GM13976 (cell line): Measurements from ENCODE around the gene DGKD.

Experiments
- DNase-seq: peaks from one replicate; pipeline ENCODE4 v3.0.0; 2012; ENCODE audit warnings: low spot score
- CTCF ChIP-seq: IDR thresholded peaks from 2 replicates; pipeline ENCODE4 v1.5.1; 2012; ENCODE audit warnings: borderline replicate concordance, mild to moderate bottlenecking; ENCODE audit not compliant: insufficient read depth; ENCODE audit errors: extremely low read depth, missing control alignments, control extremely low read depth
- in situ Hi-C: fragments of 300-500 bp; cut with MboI; formaldehyde crosslinking; loops from one replicate; pipeline ENCODE4 v1.12.0; 2022; ENCODE audit warnings: low sequenced_read_pairs, mixed read lengths, inconsistent platforms; ENCODE audit not compliant: unreplicated experiment

The DGKD gene

GRCh38 chr2:233468047-233468740, 113.9 kb downstream of the DGKD start:
- no peak for DNase-seq
- TF ChIP-seq CTCF = no peak
- in situ Hi-C loops = loop anchor here (25.0 kb wide), 1 partner anchor 244 kb away; the partner anchor contains the start of genes UGT1A4 and UGT1A5

- no peak for TF ChIP-seq CTCF
- in situ Hi-C loops = loop anchor here (25.0 kb wide), 1 partner anchor 244 kb away; the partner anchor contains the start of genes UGT1A4 and UGT1A5
- DNase-seq = no peak
Measured at GRCh38 chr2:233468741-233469110, 114.4 kb downstream of the DGKD start.

GRCh38 chr2:233469261-233470010, 115.1 kb downstream of the DGKD start:
- in situ Hi-C loops = loop anchor here (25.0 kb wide), 1 partner anchor 243 kb away; the partner anchor contains the start of genes UGT1A4 and UGT1A5
- TF ChIP-seq CTCF = no peak
- DNase-seq = no peak

GRCh38 chr2:233470011-233470687, 115.9 kb downstream of the DGKD start:
- in situ Hi-C loops = loop anchor here (25.0 kb wide), 1 partner anchor 242 kb away; the partner anchor contains the start of genes UGT1A4 and UGT1A5
- no peak for DNase-seq
- no peak for TF ChIP-seq CTCF

- DNase-seq = no peak
- no peak for TF ChIP-seq CTCF
- in situ Hi-C loops = loop anchor here (25.0 kb wide), 1 partner anchor 241 kb away; the partner anchor contains the start of genes UGT1A4 and UGT1A5
Measured at GRCh38 chr2:233470839-233471238, 116.5 kb downstream of the DGKD start.
